ENCODE data around the gene PARD3B. TPM values are rescaled to one million over a fixed set of nuclear protein-coding genes. Genes with fewer than 3 reads are reported as not detected.

PARD3B gene
- total RNA-seq, 1 experiment from 2014 or later, result 2.0 TPM

GRCh38 chr2:204662956-204663355 is 117.7 kb downstream of the PARD3B start:
- DNase-seq (ENCODE audit: low read depth, low spot score), result no peak
- TF ChIP-seq, protein P1, sequence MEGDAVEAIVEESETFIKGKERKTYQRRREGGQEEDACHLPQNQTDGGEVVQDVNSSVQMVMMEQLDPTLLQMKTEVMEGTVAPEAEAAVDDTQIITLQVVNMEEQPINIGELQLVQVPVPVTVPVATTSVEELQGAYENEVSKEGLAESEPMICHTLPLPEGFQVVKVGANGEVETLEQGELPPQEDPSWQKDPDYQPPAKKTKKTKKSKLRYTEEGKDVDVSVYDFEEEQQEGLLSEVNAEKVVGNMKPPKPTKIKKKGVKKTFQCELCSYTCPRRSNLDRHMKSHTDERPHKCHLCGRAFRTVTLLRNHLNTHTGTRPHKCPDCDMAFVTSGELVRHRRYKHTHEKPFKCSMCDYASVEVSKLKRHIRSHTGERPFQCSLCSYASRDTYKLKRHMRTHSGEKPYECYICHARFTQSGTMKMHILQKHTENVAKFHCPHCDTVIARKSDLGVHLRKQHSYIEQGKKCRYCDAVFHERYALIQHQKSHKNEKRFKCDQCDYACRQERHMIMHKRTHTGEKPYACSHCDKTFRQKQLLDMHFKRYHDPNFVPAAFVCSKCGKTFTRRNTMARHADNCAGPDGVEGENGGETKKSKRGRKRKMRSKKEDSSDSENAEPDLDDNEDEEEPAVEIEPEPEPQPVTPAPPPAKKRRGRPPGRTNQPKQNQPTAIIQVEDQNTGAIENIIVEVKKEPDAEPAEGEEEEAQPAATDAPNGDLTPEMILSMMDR (IDR thresholded peaks at IDR 0.05 in 2 of 3, conservative IDR thresholded peaks at IDR 0.05 in 1 of 3; ENCODE audit: borderline replicate concordance in 1 of 3, insufficient read depth in 1 of 3, low read depth in 2 of 3, low read length in 2 of 3), result no peak
- TF ChIP-seq RAD21 (IDR thresholded peaks at IDR 0.05; ENCODE audit: low read depth) (no peak), ZFX (IDR thresholded peaks at IDR 0.05) (no peak), ATF3 (IDR thresholded peaks at IDR 0.05) (no peak), EGR1 (IDR thresholded peaks at IDR 0.05; ENCODE audit: low read depth) (no peak), YY1 (IDR thresholded peaks at IDR 0.05; ENCODE audit: extremely low read depth, insufficient replicate concordance, low read depth, low read length) (no peak), POLR2AphosphoS5 (IDR thresholded peaks at IDR 0.05; ENCODE audit: low read depth, low read length) (no peak), SP1 (IDR thresholded peaks at IDR 0.05; ENCODE audit: low read depth) (no peak), CBX3 (IDR thresholded peaks at IDR 0.05; ENCODE audit: low read depth) (no peak), FOSL1 (IDR thresholded peaks at IDR 0.05; ENCODE audit: low read depth) (no peak), SIN3A (IDR thresholded peaks at IDR 0.05; ENCODE audit: low read depth) (no peak), EZH2 (IDR thresholded peaks at IDR 0.05) (no peak), TCF7L2 (IDR thresholded peaks at IDR 0.05; ENCODE audit: borderline replicate concordance, extremely low read depth, insufficient read depth, insufficient read length) (no peak)
- no peaks in the 10 kb centered on the region for H4K20me1 ChIP-seq (ENCODE audit: insufficient read depth)
- H3K9me3 ChIP-seq (ENCODE audit: control insufficient read depth in 1 of 2, insufficient read depth in 1 of 2, low read depth in 1 of 2, low read length in 2 of 2), result no peaks in the 10 kb centered on the region
- H3K4me1 ChIP-seq (ENCODE audit: control insufficient read depth in 1 of 2, insufficient read depth in 2 of 2, low read length in 2 of 2), result no peaks in the 10 kb centered on the region
- ChIA-PET CTCF (no interaction called here), POLR2A (no interaction called here), RAD21 (ENCODE audit: low non-redundant PET in 1 of 2, low total read pairs in 2 of 2, uncharacterized antibody in 2 of 2, unreplicated experiment in 2 of 2) (no interaction called here)
- no peak overlapping the region for H2AFZ ChIP-seq (ENCODE audit: low read depth, low read length, poor library complexity, severe bottlenecking)
- no TSS peak for BruUV-seq (replicated peaks)
- intact Hi-C loops (cut with micrococcal nuclease), result no loop called here
- H3K4me3 ChIP-seq (replicated peaks in 1 of 2; ENCODE audit: low read depth in 1 of 2, low read length in 2 of 2), result no peak overlapping the region
- no peak for ATAC-seq
- H3K79me2 ChIP-seq (ENCODE audit: insufficient read depth, low read length), result no peaks in the 10 kb centered on the region
- no peaks in the 10 kb centered on the region for H3K9me2 ChIP-seq (ENCODE audit: insufficient read depth)
- no peak overlapping the region for H3K4me2 ChIP-seq (ENCODE audit: low read length)
- H3K9ac ChIP-seq (ENCODE audit: low read length), result no peak overlapping the region
- no peak overlapping the region for H3K27ac ChIP-seq (ENCODE audit: low read depth, low read length)
- no peaks in the 10 kb centered on the region for H3K27me3 ChIP-seq (ENCODE audit: insufficient read depth, low read length)
- no peaks in the 10 kb centered on the region for H3K36me3 ChIP-seq (ENCODE audit: control insufficient read depth in 1 of 2, insufficient read depth in 2 of 2, low read length in 2 of 2)
